Gastroesophageal sphincter (tissue), 4 donors: ENCODE data around the gene SETDB1. TPM values are rescaled to one million over a fixed set of nuclear protein-coding genes. Genes with fewer than 3 reads are reported as not detected.
"Not testable (repeated sequence)": the region's sequence is repeated elsewhere in the genome, so short reads cannot be mapped to it uniquely, and the experiment has no call there.

Source experiments
- ATAC-seq: fragments of 150-250 bp; one replicate; pipeline ENCODE4 v1.9.1; 2016; ENCODE audit warnings: mild to moderate bottlenecking, moderate library complexity
- H3K27ac ChIP-seq, 4 donors: fragments of 200-600 bp; sonication (generic) in 3 of 4; 1 replicate in 3 of 4; 2 replicates in 1 of 4; pipeline ENCODE4 v1.5.1; 2016 to 2019
- H3K27me3 ChIP-seq: fragments of 200-600 bp; sonication (generic); one replicate; pipeline ENCODE4 v1.5.1; 2019
- H3K36me3 ChIP-seq, 2 donors: fragments of 200-600 bp; sonication (generic); one replicate each; pipeline ENCODE4 v1.5.1; 2019; ENCODE audit warnings: control low read depth in 1 of 2
- H3K4me1 ChIP-seq, 3 donors: fragments of 200-600 bp; sonication (generic); 1 replicate in 2 of 3; 2 replicates in 1 of 3; pipeline ENCODE4 v1.5.1; 2016 to 2019; ENCODE audit warnings: control low read depth in 2 of 3
- H3K4me3 ChIP-seq, 2 donors: fragments of 200-600 bp; sonication (generic); one replicate each; pipeline ENCODE4 v1.5.1; 2019; ENCODE audit warnings: mild to moderate bottlenecking in 1 of 2, moderate library complexity in 1 of 2
- H3K9me3 ChIP-seq, 3 donors: fragments of 200-600 bp; sonication (generic); one replicate each; pipeline ENCODE4 v1.5.1; 2017 to 2019; ENCODE audit warnings: control low read depth in 2 of 3
- CTCF ChIP-seq, 4 experiments: fragments of 200-600 bp in 2 of 4; fragments of 450-650 bp in 2 of 4; sonication (generic) in 1 of 4; IDR thresholded peaks; one replicate each; pipeline ENCODE4 v1.5.1; 2017 to 2019; ENCODE audit warnings: antibody characterized with exemption in 4 of 4, mild to moderate bottlenecking in 2 of 4, moderate library complexity in 2 of 4
- EP300 ChIP-seq: sonication (generic); formaldehyde crosslinking; IDR thresholded peaks from one replicate; pipeline ENCODE4 v1.6.1; 2017; ENCODE audit warnings: antibody characterized with exemption, mild to moderate bottlenecking
- POLR2A ChIP-seq, 2 donors: fragments of 450-650 bp; IDR thresholded peaks; one replicate each; pipeline ENCODE4 v1.6.1; 2017; ENCODE audit warnings: antibody characterized with exemption in 2 of 2, mild to moderate bottlenecking in 2 of 2, moderate library complexity in 1 of 2
- POLR2AphosphoS5 ChIP-seq: sonication (generic); formaldehyde crosslinking; IDR thresholded peaks from one replicate; pipeline ENCODE4 v1.6.1; 2017; ENCODE audit warnings: antibody characterized with exemption
- WGBS, 2 donors: methylation state at CpG; one replicate each; pipeline ENCODE4 v1.1.5; 2018; ENCODE audit warnings: low coverage in 1 of 2; 5-methylcytosine and 5-hydroxymethylcytosine counted together
- total RNA-seq, 4 donors: library from RNA; depleted of rRNA; stranded (reverse); fragments of >200 nt; gene quantifications; one replicate each; pipeline ENCODE4 v1.1.0, GENCODE V29; 2016

Gene SETDB1
- total RNA-seq, 4 donors from 2014 or later, result 21.9 to 32.2 (median 28.7) TPM

DNA sequence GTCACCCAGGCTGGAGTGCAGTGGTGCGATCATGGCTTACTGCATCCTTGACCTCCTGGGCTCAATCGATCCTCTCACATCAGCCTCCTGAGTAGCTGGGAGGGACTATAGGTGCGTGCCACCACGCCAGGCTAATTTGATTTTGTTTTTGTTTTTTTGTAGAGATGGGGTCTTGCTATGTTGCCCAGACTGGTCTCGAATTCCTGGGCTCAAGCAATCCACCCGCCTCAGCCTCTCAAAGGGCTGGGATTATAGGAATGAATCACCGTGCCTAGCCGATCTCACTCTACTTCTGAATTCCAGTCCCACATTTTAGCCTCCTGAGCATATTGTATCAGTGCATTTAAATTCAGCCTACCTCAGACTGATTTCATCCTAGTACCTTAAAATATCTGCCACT, 37.4 kb upstream of the SETDB1 start:
- H3K4me1 ChIP-seq, result no peaks in the 10 kb centered on the region
- TF ChIP-seq POLR2AphosphoS5 (no peak), POLR2A (IDR thresholded peaks at IDR 0.05) (no peak), EP300 (no peak)
- no peaks in the 10 kb centered on the region for H3K27me3 ChIP-seq
- 84 to 85% methylated on average over 8 of the region's 8 CpGs for WGBS, 2 donors
- no peaks in the 10 kb centered on the region for H3K9me3 ChIP-seq
- H3K27ac ChIP-seq, result no peak overlapping the region
- H3K36me3 ChIP-seq, result no peaks in the 10 kb centered on the region
- no peak overlapping the region for H3K4me3 ChIP-seq
- ATAC-seq, result no peak

GRCh38 chr1:150890033-150890416, 36.1 kb upstream of the SETDB1 start:
- H3K4me3 ChIP-seq, result no peak overlapping the region
- H3K9me3 ChIP-seq, result no peaks in the 10 kb centered on the region
- 31 to 54% methylated on average over 1 of the region's 1 CpG for WGBS, 2 donors
- no peaks in the 10 kb centered on the region for H3K27me3 ChIP-seq
- H3K27ac ChIP-seq, result no peak overlapping the region
- no peaks in the 10 kb centered on the region for H3K4me1 ChIP-seq
- no peaks in the 10 kb centered on the region for H3K36me3 ChIP-seq
- TF ChIP-seq CTCF (IDR thresholded peaks at IDR 0.05) (no peak), POLR2AphosphoS5 (no peak), POLR2A (IDR thresholded peaks at IDR 0.05) (no peak), EP300 (no peak)
- ATAC-seq, result no peak

GRCh38 chr1:150893336-150893913, 32.7 kb upstream of the SETDB1 start:
- H3K4me3 ChIP-seq, result no peak overlapping the region
- H3K4me1 ChIP-seq, result no peaks in the 10 kb centered on the region
- 90 to 95% methylated on average over 3 of the region's 3 CpGs for WGBS, 2 donors
- H3K9me3 ChIP-seq, result no peaks in the 10 kb centered on the region
- no peak for ATAC-seq
- H3K36me3 ChIP-seq, result no peaks in the 10 kb centered on the region
- no peak for TF ChIP-seq POLR2AphosphoS5
- TF ChIP-seq POLR2A (IDR thresholded peaks at IDR 0.05), result no peak
- H3K27me3 ChIP-seq, result no peaks in the 10 kb centered on the region
- H3K27ac ChIP-seq, result no peak overlapping the region

DNA sequence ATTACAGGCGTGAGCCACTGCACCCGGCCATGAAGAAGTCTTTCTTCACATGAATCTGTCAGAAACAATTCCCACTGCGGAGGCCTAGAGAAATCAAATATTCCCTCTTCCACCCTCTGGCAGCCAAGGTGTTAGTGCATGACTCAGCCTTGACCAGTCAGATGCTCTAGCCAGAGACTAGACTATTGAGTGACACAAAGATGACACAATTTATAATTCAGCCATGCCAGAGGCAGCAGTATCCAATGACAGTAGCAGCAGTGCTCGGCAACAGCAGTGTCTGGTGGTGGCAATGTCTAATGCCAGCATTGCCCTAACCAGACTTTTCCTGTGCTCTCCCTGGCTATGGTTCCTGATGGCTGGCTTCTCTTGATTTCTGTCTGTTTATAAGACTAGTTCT, 30.5 kb upstream of the SETDB1 start:
- H3K36me3 ChIP-seq, result no peaks in the 10 kb centered on the region
- WGBS, 2 donors, result 83 to 84% methylated on average over 1 to 3 of the region's 4 CpGs
- no peak overlapping the region for H3K27ac ChIP-seq
- no peaks in the 10 kb centered on the region for H3K27me3 ChIP-seq
- ATAC-seq, result no peak
- no peaks in the 10 kb centered on the region for H3K4me1 ChIP-seq
- no peak overlapping the region for H3K4me3 ChIP-seq
- TF ChIP-seq POLR2AphosphoS5, result no peak
- TF ChIP-seq POLR2A (IDR thresholded peaks at IDR 0.05), result no peak
- TF ChIP-seq CTCF (IDR thresholded peaks at IDR 0.05), result no peak
- TF ChIP-seq EP300, result no peak
- H3K9me3 ChIP-seq, result no peaks in the 10 kb centered on the region

DNA sequence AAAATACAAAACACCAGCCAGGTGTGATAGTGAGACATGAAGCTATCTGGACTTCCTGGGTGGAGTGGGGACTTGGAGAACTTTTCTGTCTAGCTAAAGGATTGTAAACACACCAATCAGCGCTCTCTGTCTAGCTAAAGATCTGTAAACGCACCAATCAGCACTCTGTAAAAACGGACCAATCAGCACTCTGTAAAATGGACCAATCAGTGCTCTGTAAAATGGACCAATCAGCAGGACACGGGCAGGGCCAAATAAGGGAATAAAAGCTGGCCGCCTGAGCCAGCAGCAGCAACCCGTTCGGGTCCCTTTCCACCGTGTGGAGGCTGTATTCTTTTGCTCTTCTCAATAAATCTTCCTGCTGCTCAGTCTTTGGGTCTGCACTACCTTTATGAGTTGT, 26.4 kb upstream of the SETDB1 start:
- H3K4me1 ChIP-seq, H3K27ac ChIP-seq, H3K36me3 ChIP-seq, ATAC-seq, H3K4me3 ChIP-seq, H3K27me3 ChIP-seq, H3K9me3 ChIP-seq: not testable (repeated sequence)
- WGBS, 2 donors, result 81 to 93% methylated on average over 8 of the region's 8 CpGs

DNA sequence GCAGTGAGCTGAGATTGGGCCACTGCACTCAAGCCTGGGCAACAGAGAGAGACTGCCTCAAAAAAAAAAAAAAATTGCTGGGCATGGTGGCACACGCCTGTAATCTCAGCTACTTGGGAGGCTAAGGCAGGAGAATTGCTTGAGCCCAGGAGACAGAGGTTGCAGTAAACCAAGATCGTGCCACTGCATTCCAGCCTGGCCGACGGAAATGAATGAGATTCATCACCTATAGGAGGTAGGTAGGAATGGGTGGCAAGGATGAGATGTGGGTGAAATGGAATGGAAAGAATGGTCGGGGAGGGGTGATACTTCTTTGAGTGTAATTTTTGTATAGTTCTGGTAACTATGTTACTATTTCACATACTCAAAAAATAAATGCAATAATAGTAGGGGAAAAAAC, 23.8 kb upstream of the SETDB1 start:
- no peak for ATAC-seq
- H3K27me3 ChIP-seq, result no peaks in the 10 kb centered on the region
- no peak overlapping the region for H3K4me3 ChIP-seq
- no peaks in the 10 kb centered on the region for H3K9me3 ChIP-seq
- no peaks in the 10 kb centered on the region for H3K36me3 ChIP-seq
- 80 to 90% methylated on average over 1 to 5 of the region's 5 CpGs for whole genome bisulfite sequencing, 2 donors
- H3K4me1 ChIP-seq, result no peaks in the 10 kb centered on the region
- no peak overlapping the region for H3K27ac ChIP-seq
- TF ChIP-seq POLR2A (IDR thresholded peaks at IDR 0.05) (no peak), POLR2AphosphoS5 (no peak), CTCF (IDR thresholded peaks at IDR 0.05) (no peak), EP300 (no peak)
